ENCODE measurements around the gene GRB7. TPM values are rescaled to one million over a fixed set of nuclear protein-coding genes. Genes with fewer than 3 reads are reported as not detected.
A peak's percentile ranks its signal among the peaks of the same experiment; 100 is the strongest.

Gene GRB7
- total and polyA plus RNA-seq, 10 donors = 0.04 to 1.9 (median 0.51) TPM; not detected in 1

GRCh38 chr17:39782481-39782880, 44.7 kb downstream of the GRB7 start:
- Histone ChIP-seq H3K4me3 (no peak overlapping the region), H3K27me3 (replicated peaks in 1 of 7) (peaks cover 0 to 18% (median 0%) of the 10 kb centered on the region in 7 donors), H3K27ac (peak overlapping the region in 4 of 8 donors; percentile 85 to 92 (median 89)), H3K36me3 (peaks cover 0 to 42% (median 0%) of the 10 kb centered on the region in 6 donors), H3K9me3 (no peaks in the 10 kb centered on the region), H3K4me1 (peaks cover 9 to 100% (median 61%) of the 10 kb centered on the region in 6 donors)
- TF ChIP-seq POLR2A (IDR thresholded peaks at IDR 0.05) (no peak), POLR2AphosphoS5 (IDR thresholded peaks at IDR 0.05) (no peak), CTCF (IDR thresholded peaks at IDR 0.05 in 8 of 11, conservative IDR thresholded peaks at IDR 0.05 in 3 of 11) (no peak)
- DNase-seq = no peak
- 24 to 60% (median 44%) methylated on average over 4 of the region's 4 CpGs for WGBS, 5 donors
- intact Hi-C loops (cut with DNase I; ENCODE audit: low total_unique reads) = no loop called here

- peaks cover 0 to 47% (median 0%) of the 10 kb centered on the region in 6 donors for H3K36me3 ChIP-seq
- H3K4me3 ChIP-seq = no peak overlapping the region
- H3K27me3 ChIP-seq (replicated peaks in 1 of 7) = peaks cover 0 to 18% (median 0%) of the 10 kb centered on the region in 7 donors
- H3K27ac ChIP-seq = peak overlapping the region in 3 of 8 donors; percentile 85 to 92 (median 88)
- no peak for TF ChIP-seq POLR2AphosphoS5 (IDR thresholded peaks at IDR 0.05)
- TF ChIP-seq CTCF (IDR thresholded peaks at IDR 0.05 in 8 of 11, conservative IDR thresholded peaks at IDR 0.05 in 3 of 11) = no peak
- no peak for TF ChIP-seq POLR2A (IDR thresholded peaks at IDR 0.05)
- H3K9me3 ChIP-seq = no peaks in the 10 kb centered on the region
- DNase-seq = no peak
- intact Hi-C loops (cut with DNase I; ENCODE audit: low total_unique reads) = no loop called here
- H3K4me1 ChIP-seq = peaks cover 9 to 100% (median 58%) of the 10 kb centered on the region in 6 donors
- WGBS, 5 donors = 81 to 96% (median 87%) methylated on average over 1 of the region's 1 CpG
Measured at GRCh38 chr17:39782980-39783379, 45.2 kb downstream of the GRB7 start.

- intact Hi-C loops (cut with DNase I; ENCODE audit: low total_unique reads) = no loop called here
- H3K4me1 ChIP-seq = peaks cover 5 to 97% (median 33%) of the 10 kb centered on the region in 6 donors
- H3K9me3 ChIP-seq = no peaks in the 10 kb centered on the region
- DNase-seq = no peak
- no peaks in the 10 kb centered on the region for H3K27me3 ChIP-seq (replicated peaks in 1 of 7)
- no peak overlapping the region for H3K4me3 ChIP-seq
- TF ChIP-seq POLR2AphosphoS5 (IDR thresholded peaks at IDR 0.05) = no peak
- no peak for TF ChIP-seq POLR2A (IDR thresholded peaks at IDR 0.05)
- TF ChIP-seq CTCF (IDR thresholded peaks at IDR 0.05 in 8 of 11, conservative IDR thresholded peaks at IDR 0.05 in 3 of 11) = no peak
- H3K27ac ChIP-seq = no peak overlapping the region
- peaks cover 0 to 81% (median 6%) of the 10 kb centered on the region in 6 donors for H3K36me3 ChIP-seq
Measured at GRCh38 chr17:39787041-39787440, 49.3 kb downstream of the GRB7 start.

- intact Hi-C loops (cut with DNase I; ENCODE audit: low total_unique reads) = no loop called here
- no peaks in the 10 kb centered on the region for H3K27me3 ChIP-seq (replicated peaks in 1 of 7)
- H3K4me1 ChIP-seq = peaks cover 8 to 97% (median 33%) of the 10 kb centered on the region in 6 donors
- no peak overlapping the region for H3K27ac ChIP-seq
- peaks cover 0 to 88% (median 6%) of the 10 kb centered on the region in 6 donors for H3K36me3 ChIP-seq
- no peak overlapping the region for H3K4me3 ChIP-seq
- DNase-seq = no peak
- no peaks in the 10 kb centered on the region for H3K9me3 ChIP-seq
- TF ChIP-seq POLR2AphosphoS5 (IDR thresholded peaks at IDR 0.05) (no peak), POLR2A (IDR thresholded peaks at IDR 0.05) (no peak), CTCF (IDR thresholded peaks at IDR 0.05 in 8 of 11, conservative IDR thresholded peaks at IDR 0.05 in 3 of 11) (no peak)
- WGBS, 5 donors = 85 to 91% (median 87%) methylated on average over 8 of the region's 8 CpGs
Measured at GRCh38 chr17:39787743-39788484, 50.2 kb downstream of the GRB7 start.

Data from spleen (tissue), 11 donors.